Neutrophil (primary cell): Measurements from ENCODE around the gene NXNL2.

Source experiments
- H3K27ac ChIP-seq: fragments of 200-600 bp; sonication (generic); 2 replicates; pipeline ENCODE4 v1.5.1; 2016; ENCODE audit warnings: mild to moderate bottlenecking, moderate library complexity
- H3K27me3 ChIP-seq: fragments of 200-600 bp; sonication (generic); 2 replicates; pipeline ENCODE4 v1.6.0; 2016; ENCODE audit warnings: mild to moderate bottlenecking
- H3K36me3 ChIP-seq: fragments of 200-600 bp; sonication (generic); 2 replicates; pipeline ENCODE4 v1.5.1; 2017
- H3K4me1 ChIP-seq, 2 experiments: fragments of 200-600 bp in 1 of 2; sonication (generic) in 1 of 2; 1 replicate in 1 of 2; 2 replicates in 1 of 2; pipeline versions ENCODE4 v1.5.1 to v1.6.1; 2013 to 2016; ENCODE audit warnings: low read depth in 1 of 2, low read length in 1 of 2, mild to moderate bottlenecking in 1 of 2, moderate library complexity in 1 of 2; ENCODE audit not compliant: control insufficient read depth in 1 of 2, insufficient read depth in 1 of 2
- H3K4me3 ChIP-seq, 2 experiments: fragments of 200-600 bp in 1 of 2; sonication (generic) in 1 of 2; 1 replicate in 1 of 2; 2 replicates in 1 of 2; pipeline ENCODE4 v1.5.1; 2013 to 2016; ENCODE audit warnings: low read depth in 1 of 2, low read length in 1 of 2, mild to moderate bottlenecking in 1 of 2, moderate library complexity in 1 of 2
- H3K9me3 ChIP-seq: fragments of 200-600 bp; sonication (generic); 2 replicates; pipeline ENCODE4 v1.5.1; 2016
- CTCF ChIP-seq: fragments of 200-600 bp; sonication (generic); IDR thresholded peaks from 2 replicates; pipeline ENCODE4 v1.5.1; 2016; ENCODE audit warnings: antibody characterized with exemption

Gene NXNL2

GRCh38 chr9:88538311-88539085, 3.5 kb downstream of the NXNL2 start:
- Histone ChIP-seq H3K36me3 (no peaks in the 10 kb centered on the region), H3K27ac (no peak overlapping the region), H3K9me3 (no peaks in the 10 kb centered on the region), H3K4me3 (no peak overlapping the region), H3K4me1 (peaks cover 16 to 23% of the 10 kb centered on the region in 2 experiments), H3K27me3 (peaks cover 44% of the 10 kb centered on the region)
- no peak for TF ChIP-seq CTCF

GRCh38 chr9:88539246-88539645, 4.3 kb downstream of the NXNL2 start:
- Histone ChIP-seq H3K4me3 (no peak overlapping the region), H3K36me3 (no peaks in the 10 kb centered on the region), H3K27me3 (peaks cover 36% of the 10 kb centered on the region), H3K9me3 (no peaks in the 10 kb centered on the region), H3K27ac (no peak overlapping the region), H3K4me1 (peaks cover 13 to 17% of the 10 kb centered on the region in 2 experiments)
- no peak for TF ChIP-seq CTCF

DNA sequence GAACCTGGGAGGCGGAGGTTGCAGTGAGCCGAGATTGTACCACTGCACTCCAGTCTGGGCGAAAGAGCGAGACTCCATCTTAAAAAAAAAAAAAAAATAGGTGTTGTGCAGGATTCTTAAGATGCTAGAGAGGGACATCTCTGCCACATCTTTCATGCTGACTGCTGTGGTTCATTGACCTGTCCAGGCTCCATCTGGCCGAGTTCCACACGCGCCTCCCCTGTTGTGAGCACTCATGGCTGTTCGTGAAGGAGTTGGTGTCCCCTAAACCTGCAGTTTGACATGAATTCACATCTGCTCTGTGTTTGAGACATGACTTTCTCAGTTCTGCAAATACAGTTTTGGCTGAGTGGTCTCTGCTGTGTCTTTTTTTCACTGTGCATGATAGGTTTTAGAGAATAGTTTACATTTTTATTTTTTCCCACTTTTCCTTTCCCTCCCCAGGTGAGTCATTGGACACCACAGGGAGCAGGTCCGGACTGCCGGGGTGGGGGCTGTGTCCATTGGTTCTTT, 5.3 kb downstream of the NXNL2 start:
- Histone ChIP-seq H3K4me3 (no peak overlapping the region), H3K36me3 (no peaks in the 10 kb centered on the region), H3K27me3 (peaks cover 29% of the 10 kb centered on the region), H3K4me1 (peaks cover 10 to 12% of the 10 kb centered on the region in 2 experiments), H3K27ac (no peak overlapping the region), H3K9me3 (no peaks in the 10 kb centered on the region)
- TF ChIP-seq CTCF = no peak

DNA sequence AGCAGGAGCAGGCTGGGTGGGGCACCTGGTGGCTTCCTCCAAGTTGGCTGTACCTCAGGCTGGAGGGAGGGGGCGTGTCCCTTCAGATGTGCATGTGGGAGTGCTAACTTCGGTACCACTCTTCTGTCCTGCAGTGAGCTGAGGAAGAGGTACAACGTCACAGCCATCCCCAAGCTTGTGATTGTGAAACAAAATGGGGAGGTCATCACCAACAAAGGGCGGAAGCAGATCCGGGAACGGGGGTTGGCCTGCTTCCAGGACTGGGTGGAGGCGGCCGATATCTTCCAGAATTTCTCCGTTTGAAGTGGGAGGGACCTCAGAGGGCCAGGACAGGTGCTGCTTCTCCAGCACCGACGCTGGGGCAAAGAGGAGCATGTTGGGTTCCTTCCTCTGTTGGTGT, 9.3 kb downstream of the NXNL2 start:
- Histone ChIP-seq H3K4me1 (no peaks in the 10 kb centered on the region), H3K36me3 (no peaks in the 10 kb centered on the region), H3K27ac (no peak overlapping the region), H3K27me3 (no peaks in the 10 kb centered on the region), H3K4me3 (no peak overlapping the region), H3K9me3 (no peaks in the 10 kb centered on the region)
- no peak for TF ChIP-seq CTCF

- Histone ChIP-seq H3K4me3 (no peak overlapping the region), H3K9me3 (no peaks in the 10 kb centered on the region), H3K27ac (no peak overlapping the region), H3K27me3 (no peaks in the 10 kb centered on the region), H3K36me3 (no peaks in the 10 kb centered on the region), H3K4me1 (no peaks in the 10 kb centered on the region)
- TF ChIP-seq CTCF = no peak
Measured at GRCh38 chr9:88551546-88552137, 16.7 kb downstream of the NXNL2 start.
